K562 (cell line): ENCODE results near the gene RYR1. TPM values are rescaled to one million over a fixed set of nuclear protein-coding genes. Genes with fewer than 3 reads are reported as not detected.
A peak's percentile ranks its signal among the peaks of the same experiment; 100 is the strongest.

Experiments
- BCL6 ChIP-seq: fragments of 250-450 bp; sonication (Bioruptor Pico); IDR thresholded peaks from 2 replicates; pipeline ENCODE4 v1.4.0; 2020
- FIP1L1 ChIP-seq: fragments of 200-400 bp; formaldehyde crosslinking; IDR thresholded peaks from 2 replicates; pipeline ENCODE4 v1.6.1; 2018; ENCODE audit warnings: mild to moderate bottlenecking, low read depth, low read length; ENCODE audit not compliant: poor library complexity, severe bottlenecking
- MECOM ChIP-seq: fragments of 250-450 bp; sonication (Bioruptor Pico); IDR thresholded peaks from 2 replicates; pipeline ENCODE4 v1.8.0; 2022; ENCODE audit warnings: inconsistent platforms
- MEF2A ChIP-seq: IDR thresholded peaks from 2 replicates; pipeline ENCODE4 v1.6.1; 2011; ENCODE audit warnings: low read depth, mild to moderate bottlenecking, low read length, moderate library complexity; ENCODE audit not compliant: control insufficient read depth
- NBN ChIP-seq: fragments of 450-650 bp; IDR thresholded peaks from 2 replicates; pipeline ENCODE4 v1.6.1; 2016; ENCODE audit warnings: low read depth, mild to moderate bottlenecking
- NFATC3 ChIP-seq: fragments of 450-650 bp; IDR thresholded peaks from 2 replicates; pipeline ENCODE4 v1.6.1; 2017; ENCODE audit warnings: mild to moderate bottlenecking
- RAD21 ChIP-seq, 2 experiments: fragments of 250-450 bp in 1 of 2; fragments of 450-650 bp in 1 of 2; sonication (Bioruptor Pico) in 1 of 2; formaldehyde crosslinking in 1 of 2; IDR thresholded peaks in 1 of 2; conservative IDR thresholded peaks in 1 of 2; 2 replicates each; pipeline versions ENCODE4 v1.4.0 to v1.8.0; 2020 to 2022; ENCODE audit warnings: mild to moderate bottlenecking in 2 of 2, moderate library complexity in 1 of 2
- SMAD4 ChIP-seq: fragments of 250-450 bp; sonication (Bioruptor Pico); conservative IDR thresholded peaks from 2 replicates; pipeline ENCODE4 v1.8.0; 2021; ENCODE audit warnings: inconsistent platforms, mild to moderate bottlenecking, moderate library complexity
- SMC3 ChIP-seq: conservative IDR thresholded peaks from 2 replicates; pipeline ENCODE4 v1.6.1; 2011; ENCODE audit warnings: low read depth, low read length, improper control_type of control experiment; ENCODE audit not compliant: insufficient read depth
- ZFX ChIP-seq: sonication (generic); formaldehyde crosslinking; IDR thresholded peaks from 2 replicates; pipeline ENCODE4 v1.8.0; 2022; ENCODE audit warnings: mild to moderate bottlenecking, missing genetic modification reagents, moderate library complexity
- ZNF561 ChIP-seq: fragments of 450-650 bp; formaldehyde crosslinking; conservative IDR thresholded peaks from 2 replicates; pipeline ENCODE4 v1.4.0; 2020; ENCODE audit warnings: mild to moderate bottlenecking, moderate library complexity
- ZNF586 ChIP-seq: fragments of 450-650 bp; formaldehyde crosslinking; conservative IDR thresholded peaks from 2 replicates; pipeline ENCODE4 v1.4.0; 2020; ENCODE audit warnings: mild to moderate bottlenecking, moderate library complexity
- ZNF695 ChIP-seq: fragments of 450-650 bp; formaldehyde crosslinking; IDR thresholded peaks from 2 replicates; pipeline ENCODE4 v1.4.0; 2020; ENCODE audit warnings: mild to moderate bottlenecking, moderate library complexity
- polyA plus RNA-seq, 8 experiments: library from polyadenylated mRNA; depleted of rRNA in 4 of 8; stranded (reverse) in 5 of 8; unstranded in 3 of 8; fragments of >200 nt; fragmentation: Nextera tagmentation in 2 of 8; fragmentation: Illumina TruSeq in 1 of 8; extraction: Ambion mirVana in 2 of 8; extraction: Trizol in 1 of 8; gene quantifications; 2 replicates each; pipeline versions ENCODE4 v1.2.1 to v1.2.3, GENCODE V29; 2011 to 2014; ENCODE audit warnings: inconsistent platforms in 1 of 8, missing spikeins in 1 of 8
- total RNA-seq, 7 experiments: library from RNA; depleted of rRNA in 6 of 7; stranded (reverse); fragments of >200 nt in 6 of 7; fragmentation: Illumina TruSeq in 2 of 7; extraction: Trizol in 2 of 7; gene quantifications; 2 replicates each; pipeline versions ENCODE4 v1.2.1 to v1.2.3, GENCODE V29; 2011 to 2021; ENCODE audit warnings: low replicate concordance in 1 of 7
- TF ChIP-seq, protein P1 (sequence below): fragments of 450-650 bp; IDR thresholded peaks from 2 replicates; pipeline ENCODE4 v1.6.1; 2016; ENCODE audit warnings: antibody characterized with exemption
- TF ChIP-seq, protein P2 (sequence below), 2 experiments: fragments of 200-800 bp in 1 of 2; sonication (Bioruptor generic) in 1 of 2; sonication (generic) in 1 of 2; formaldehyde crosslinking in 1 of 2; IDR thresholded peaks in 1 of 2; conservative IDR thresholded peaks in 1 of 2; 2 replicates each; pipeline versions ENCODE4 v1.5.0 to v1.6.1; 2016 to 2020; ENCODE audit warnings: missing compliant biosample characterization in 1 of 2, missing genetic modification characterization in 1 of 2, missing genetic modification reagents in 1 of 2
- TF ChIP-seq, protein P3 (sequence below), 2 experiments: fragments of 450-650 bp; IDR thresholded peaks; 2 replicates each; pipeline ENCODE4 v1.6.1; 2016
- TF ChIP-seq, protein P4 (sequence below), 2 experiments: IDR thresholded peaks; 2 replicates each; pipeline ENCODE4 v1.6.1; 2012; ENCODE audit warnings: improper control_type of control experiment in 2 of 2, low read depth in 2 of 2, low read length in 2 of 2, borderline replicate concordance in 1 of 2
- TF ChIP-seq, protein P5 (sequence below): fragments of 250-450 bp; sonication (Bioruptor Pico); IDR thresholded peaks from 2 replicates; pipeline ENCODE4 v1.5.0; 2021

Gene RYR1
- total and polyA plus RNA-seq, 9 of the 15 experiments (the other 6 are each of a cell fraction or from before 2014, with no cell fraction given), result 0.11 to 7.4 (median 3.7) TPM

DNA sequence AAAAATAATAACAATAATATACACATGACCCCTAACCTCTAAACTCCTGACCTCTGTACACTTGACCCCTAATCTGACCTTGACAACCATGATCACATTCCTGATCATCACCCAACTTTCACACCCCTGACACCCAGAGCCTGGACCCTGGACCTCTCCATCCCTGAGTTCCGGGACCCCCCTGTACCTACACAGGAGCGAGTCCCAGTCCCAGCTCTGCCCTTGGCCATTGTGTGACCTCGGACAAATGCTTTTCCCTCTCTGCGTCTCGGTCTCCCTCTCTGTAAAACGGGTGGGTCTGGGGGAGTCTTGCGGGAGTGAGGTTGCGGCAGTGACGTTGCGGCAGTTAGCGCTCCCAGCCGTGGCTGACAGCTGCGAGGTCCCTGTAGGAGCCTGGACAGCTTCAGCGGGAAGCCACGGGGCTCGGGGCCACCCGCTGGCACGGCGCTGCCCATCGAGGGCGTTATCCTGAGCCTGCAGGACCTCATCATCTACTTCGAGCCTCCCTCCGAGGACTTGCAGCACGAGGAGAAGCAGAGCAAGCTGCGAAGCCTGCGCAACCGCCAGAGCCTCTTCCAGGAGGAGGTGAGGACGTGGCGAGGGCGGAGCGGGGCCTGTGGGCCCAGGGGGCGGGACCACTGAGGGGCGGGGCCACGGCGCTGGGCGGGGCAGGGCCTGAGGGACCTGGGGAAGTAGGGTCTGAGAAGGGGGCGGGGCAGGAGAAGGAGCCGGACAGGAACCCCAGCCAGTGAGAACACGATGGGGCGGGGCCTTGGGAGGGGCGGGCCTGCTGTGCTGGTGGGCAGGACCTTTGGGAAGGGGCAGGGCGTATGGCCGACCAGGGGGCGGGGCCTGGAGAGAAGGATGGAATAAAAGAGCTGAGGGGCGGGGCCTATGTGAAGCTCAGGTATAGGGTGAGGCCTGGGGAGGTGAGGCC lies 19.2 kb downstream of the RYR1 start (continued):
- TF ChIP-seq, protein P1, sequence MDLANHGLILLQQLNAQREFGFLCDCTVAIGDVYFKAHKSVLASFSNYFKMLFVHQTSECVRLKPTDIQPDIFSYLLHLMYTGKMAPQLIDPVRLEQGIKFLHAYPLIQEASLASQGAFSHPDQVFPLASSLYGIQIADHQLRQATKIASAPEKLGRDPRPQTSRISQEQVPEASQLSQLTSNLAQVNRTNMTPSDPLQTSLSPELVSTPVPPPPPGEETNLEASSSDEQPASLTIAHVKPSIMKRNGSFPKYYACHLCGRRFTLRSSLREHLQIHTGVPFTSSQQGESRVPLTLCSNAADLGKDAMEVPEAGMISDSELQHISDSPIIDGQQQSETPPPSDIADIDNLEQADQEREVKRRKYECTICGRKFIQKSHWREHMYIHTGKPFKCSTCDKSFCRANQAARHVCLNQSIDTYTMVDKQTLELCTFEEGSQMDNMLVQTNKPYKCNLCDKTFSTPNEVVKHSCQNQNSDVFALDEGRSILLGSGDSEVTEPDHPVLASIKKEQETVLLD, result peak; percentile 58; the same call in 1 of the 2 replicates
- TF ChIP-seq BCL6 (CRISPR knock-in tag) (no peak), MEF2A (no peak), MECOM (CRISPR knock-in tag) (peak; percentile 71; the same call in 1 of the 2 replicates), SMC3 (no peak), ZFX (CRISPR knock-in tag) (peak; percentile 79), ZNF586 (CRISPR knock-in tag) (no peak), FIP1L1 (no peak), SMAD4 (CRISPR knock-in tag) (peak; percentile 78), NFATC3 (no peak), NBN (peak; percentile 56; the same call in 1 of the 2 replicates), ZNF695 (no peak), RAD21 (CRISPR knock-in tag; conservative IDR thresholded peaks at IDR 0.05 in 1 of 2, IDR thresholded peaks at IDR 0.05 in 1 of 2) (no peak), ZNF561 (no peak)
- TF ChIP-seq, protein P2, sequence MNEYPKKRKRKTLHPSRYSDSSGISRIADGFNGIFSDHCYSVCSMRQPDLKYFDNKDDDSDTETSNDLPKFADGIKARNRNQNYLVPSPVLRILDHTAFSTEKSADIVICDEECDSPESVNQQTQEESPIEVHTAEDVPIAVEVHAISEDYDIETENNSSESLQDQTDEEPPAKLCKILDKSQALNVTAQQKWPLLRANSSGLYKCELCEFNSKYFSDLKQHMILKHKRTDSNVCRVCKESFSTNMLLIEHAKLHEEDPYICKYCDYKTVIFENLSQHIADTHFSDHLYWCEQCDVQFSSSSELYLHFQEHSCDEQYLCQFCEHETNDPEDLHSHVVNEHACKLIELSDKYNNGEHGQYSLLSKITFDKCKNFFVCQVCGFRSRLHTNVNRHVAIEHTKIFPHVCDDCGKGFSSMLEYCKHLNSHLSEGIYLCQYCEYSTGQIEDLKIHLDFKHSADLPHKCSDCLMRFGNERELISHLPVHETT (CRISPR knock-in tag; conservative IDR thresholded peaks at IDR 0.05 in 1 of 2, IDR thresholded peaks at IDR 0.05 in 1 of 2), result no peak
- TF ChIP-seq, protein P3, sequence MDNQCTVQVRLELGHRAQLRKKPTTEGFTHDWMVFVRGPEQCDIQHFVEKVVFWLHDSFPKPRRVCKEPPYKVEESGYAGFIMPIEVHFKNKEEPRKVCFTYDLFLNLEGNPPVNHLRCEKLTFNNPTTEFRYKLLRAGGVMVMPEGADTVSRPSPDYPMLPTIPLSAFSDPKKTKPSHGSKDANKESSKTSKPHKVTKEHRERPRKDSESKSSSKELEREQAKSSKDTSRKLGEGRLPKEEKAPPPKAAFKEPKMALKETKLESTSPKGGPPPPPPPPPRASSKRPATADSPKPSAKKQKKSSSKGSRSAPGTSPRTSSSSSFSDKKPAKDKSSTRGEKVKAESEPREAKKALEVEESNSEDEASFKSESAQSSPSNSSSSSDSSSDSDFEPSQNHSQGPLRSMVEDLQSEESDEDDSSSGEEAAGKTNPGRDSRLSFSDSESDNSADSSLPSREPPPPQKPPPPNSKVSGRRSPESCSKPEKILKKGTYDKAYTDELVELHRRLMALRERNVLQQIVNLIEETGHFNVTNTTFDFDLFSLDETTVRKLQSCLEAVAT (IDR thresholded peaks at IDR 0.05), result peak in 1 of 2 experiments; percentile 22; a peak in 1 of 4 replicates
- TF ChIP-seq, protein P4, sequence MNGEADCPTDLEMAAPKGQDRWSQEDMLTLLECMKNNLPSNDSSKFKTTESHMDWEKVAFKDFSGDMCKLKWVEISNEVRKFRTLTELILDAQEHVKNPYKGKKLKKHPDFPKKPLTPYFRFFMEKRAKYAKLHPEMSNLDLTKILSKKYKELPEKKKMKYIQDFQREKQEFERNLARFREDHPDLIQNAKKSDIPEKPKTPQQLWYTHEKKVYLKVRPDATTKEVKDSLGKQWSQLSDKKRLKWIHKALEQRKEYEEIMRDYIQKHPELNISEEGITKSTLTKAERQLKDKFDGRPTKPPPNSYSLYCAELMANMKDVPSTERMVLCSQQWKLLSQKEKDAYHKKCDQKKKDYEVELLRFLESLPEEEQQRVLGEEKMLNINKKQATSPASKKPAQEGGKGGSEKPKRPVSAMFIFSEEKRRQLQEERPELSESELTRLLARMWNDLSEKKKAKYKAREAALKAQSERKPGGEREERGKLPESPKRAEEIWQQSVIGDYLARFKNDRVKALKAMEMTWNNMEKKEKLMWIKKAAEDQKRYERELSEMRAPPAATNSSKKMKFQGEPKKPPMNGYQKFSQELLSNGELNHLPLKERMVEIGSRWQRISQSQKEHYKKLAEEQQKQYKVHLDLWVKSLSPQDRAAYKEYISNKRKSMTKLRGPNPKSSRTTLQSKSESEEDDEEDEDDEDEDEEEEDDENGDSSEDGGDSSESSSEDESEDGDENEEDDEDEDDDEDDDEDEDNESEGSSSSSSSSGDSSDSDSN (IDR thresholded peaks at IDR 0.05; ENCODE audit: borderline replicate concordance in 1 of 2, low read depth in 2 of 2, low read length in 2 of 2), result no peak
- TF ChIP-seq, protein P5, sequence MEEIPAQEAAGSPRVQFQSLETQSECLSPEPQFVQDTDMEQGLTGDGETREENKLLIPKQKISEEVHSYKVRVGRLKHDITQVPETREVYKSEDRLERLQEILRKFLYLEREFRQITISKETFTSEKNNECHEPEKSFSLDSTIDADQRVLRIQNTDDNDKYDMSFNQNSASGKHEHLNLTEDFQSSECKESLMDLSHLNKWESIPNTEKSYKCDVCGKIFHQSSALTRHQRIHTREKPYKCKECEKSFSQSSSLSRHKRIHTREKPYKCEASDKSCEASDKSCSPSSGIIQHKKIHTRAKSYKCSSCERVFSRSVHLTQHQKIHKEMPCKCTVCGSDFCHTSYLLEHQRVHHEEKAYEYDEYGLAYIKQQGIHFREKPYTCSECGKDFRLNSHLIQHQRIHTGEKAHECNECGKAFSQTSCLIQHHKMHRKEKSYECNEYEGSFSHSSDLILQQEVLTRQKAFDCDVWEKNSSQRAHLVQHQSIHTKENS (CRISPR knock-in tag), result no peak
